H9 (cell line): ENCODE data around the gene MPPE1. TPM values are rescaled to one million over a fixed set of nuclear protein-coding genes. Genes with fewer than 3 reads are reported as not detected.

Experiments used
- DNase-seq: peaks from one replicate; pipeline ENCODE4 v3.0.0-alpha.2; 2017
- H2AFZ ChIP-seq: one replicate; pipeline ENCODE4 v1.6.1; 2013; ENCODE audit warnings: mild to moderate bottlenecking, low read length, control low read depth, moderate library complexity
- H2AK5ac ChIP-seq: 2 replicates; pipeline ENCODE4 v1.6.1; 2013; ENCODE audit warnings: low read length, control low read depth, mixed read lengths; ENCODE audit not compliant: insufficient read length
- H2BK120ac ChIP-seq: one replicate; pipeline ENCODE4 v1.6.1; 2013; ENCODE audit warnings: low read depth, mild to moderate bottlenecking, low read length, control low read depth, inconsistent platforms; ENCODE audit not compliant: poor library complexity, severe bottlenecking
- H2BK12ac ChIP-seq: 2 replicates; pipeline ENCODE4 v1.6.1; 2013; ENCODE audit warnings: low read length, control low read depth, mixed read lengths, low read depth; ENCODE audit not compliant: insufficient read length
- H2BK15ac ChIP-seq: 2 replicates; pipeline ENCODE4 v1.6.1; 2013; ENCODE audit warnings: low read depth, low read length, control low read depth
- H2BK20ac ChIP-seq: one replicate; pipeline ENCODE4 v1.6.1; 2013; ENCODE audit warnings: low read depth, mild to moderate bottlenecking, low read length, control low read depth, inconsistent platforms; ENCODE audit not compliant: poor library complexity, severe bottlenecking
- H2BK5ac ChIP-seq: 2 replicates; pipeline ENCODE4 v1.6.1; 2013; ENCODE audit warnings: low read length, control low read depth, mixed read lengths; ENCODE audit not compliant: insufficient read length
- H3K14ac ChIP-seq: 2 replicates; pipeline ENCODE4 v1.6.1; 2013; ENCODE audit warnings: low read length, control low read depth; ENCODE audit not compliant: insufficient read depth
- H3K18ac ChIP-seq: 2 replicates; pipeline ENCODE4 v1.6.1; 2013; ENCODE audit warnings: low read depth, mild to moderate bottlenecking, mixed read lengths, low read length, control low read depth; ENCODE audit not compliant: insufficient read length
- H3K23ac ChIP-seq: 2 replicates; pipeline ENCODE4 v1.6.1; 2013; ENCODE audit warnings: low read length, control low read depth, mixed read lengths, low read depth; ENCODE audit not compliant: insufficient read length
- H3K23me2 ChIP-seq: 2 replicates; pipeline ENCODE4 v1.6.1; 2013; ENCODE audit warnings: low read depth, mild to moderate bottlenecking, mixed read lengths, low read length, control low read depth; ENCODE audit not compliant: insufficient read length, poor library complexity, severe bottlenecking
- H3K27ac ChIP-seq: 2 replicates; pipeline ENCODE4 v1.5.1; 2013; ENCODE audit warnings: low read length, control low read depth, mixed read lengths, low read depth; ENCODE audit not compliant: insufficient read length
- H3K27me3 ChIP-seq: 2 replicates; pipeline ENCODE4 v1.6.1; 2013; ENCODE audit warnings: low read length, control low read depth, inconsistent platforms; ENCODE audit not compliant: insufficient read depth
- H3K4ac ChIP-seq: 2 replicates; pipeline ENCODE4 v1.6.1; 2013; ENCODE audit warnings: low read depth, mild to moderate bottlenecking, control low read depth, inconsistent platforms, low read length, moderate library complexity
- H3K4me1 ChIP-seq: 2 replicates; pipeline ENCODE4 v1.6.1; 2013; ENCODE audit warnings: low read length, control low read depth, inconsistent platforms; ENCODE audit not compliant: insufficient read depth
- H3K4me2 ChIP-seq: 2 replicates; pipeline ENCODE4 v1.6.1; 2013; ENCODE audit warnings: low read length, control low read depth, mixed read lengths; ENCODE audit not compliant: insufficient read length, insufficient read depth
- H3K56ac ChIP-seq: 2 replicates; pipeline ENCODE4 v1.6.1; 2013; ENCODE audit warnings: low read depth, mild to moderate bottlenecking, mixed read lengths, low read length, control low read depth; ENCODE audit not compliant: insufficient read length
- H3K79me1 ChIP-seq: 2 replicates; pipeline ENCODE4 v1.6.1; 2013; ENCODE audit warnings: low read depth, mild to moderate bottlenecking, moderate library complexity, low read length, control low read depth, inconsistent platforms; ENCODE audit not compliant: insufficient read depth, poor library complexity, severe bottlenecking
- H3K79me2 ChIP-seq: 2 replicates; pipeline ENCODE4 v1.6.1; 2013; ENCODE audit warnings: low read length, control low read depth, inconsistent platforms; ENCODE audit not compliant: insufficient read depth
- H3K9ac ChIP-seq: 2 replicates; pipeline ENCODE4 v1.6.1; 2013; ENCODE audit warnings: low read length, control low read depth, mixed read lengths; ENCODE audit not compliant: insufficient read length; ENCODE audit errors: extremely low read depth
- H3K9me3 ChIP-seq: one replicate; pipeline ENCODE4 v1.6.1; 2013; ENCODE audit warnings: low read depth, low read length, inconsistent platforms; ENCODE audit not compliant: control insufficient read depth
- H3T11ph ChIP-seq: one replicate; pipeline ENCODE4 v1.6.1; 2013; ENCODE audit warnings: mild to moderate bottlenecking, low read length, control low read depth, inconsistent platforms
- H4K20me1 ChIP-seq: one replicate; pipeline ENCODE4 v1.6.1; 2013; ENCODE audit not compliant: control insufficient read depth, insufficient read length, insufficient read depth
- H4K5ac ChIP-seq: 2 replicates; pipeline ENCODE4 v1.6.1; 2013; ENCODE audit warnings: low read depth, mild to moderate bottlenecking, mixed read lengths, low read length, control low read depth; ENCODE audit not compliant: insufficient read length
- H4K8ac ChIP-seq: replicated peaks from 2 replicates; pipeline ENCODE4 v1.6.1; 2013; ENCODE audit warnings: low read length, control low read depth, mixed read lengths, low read depth; ENCODE audit not compliant: insufficient read length
- H4K91ac ChIP-seq: 2 replicates; pipeline ENCODE4 v1.6.1; 2013; ENCODE audit warnings: low read depth, mild to moderate bottlenecking, moderate library complexity, mixed read lengths, low read length, control low read depth; ENCODE audit not compliant: insufficient read length
- H3K27ac Mint-ChIP-seq, 3 experiments: 2 replicates in 2 of 3; 3 replicates in 1 of 3; pipeline ENCODE4 v1.8.0; 2020 to 2021; ENCODE audit warnings: mixed read lengths in 3 of 3, mild to moderate bottlenecking in 1 of 3, moderate library complexity in 1 of 3
- H3K27me3 Mint-ChIP-seq: 2 replicates; pipeline ENCODE4 v1.8.0; 2021; ENCODE audit warnings: low read depth, mild to moderate bottlenecking, moderate library complexity, mixed read lengths
- H3K36me3 Mint-ChIP-seq, 3 experiments: 2 replicates in 2 of 3; 3 replicates in 1 of 3; pipeline ENCODE4 v1.8.0; 2020 to 2021; ENCODE audit warnings: low read depth in 3 of 3, mixed read lengths in 3 of 3; ENCODE audit not compliant: insufficient read depth in 1 of 3
- H3K4me1 Mint-ChIP-seq, 2 experiments: 2 replicates each; pipeline ENCODE4 v1.8.0; 2020; ENCODE audit warnings: mixed read lengths in 2 of 2
- H3K4me3 Mint-ChIP-seq, 2 experiments: 2 replicates in 1 of 2; 3 replicates in 1 of 2; pipeline ENCODE4 v1.8.0; 2020 to 2021; ENCODE audit warnings: mild to moderate bottlenecking in 2 of 2, mixed read lengths in 2 of 2, moderate library complexity in 1 of 2
- H3K9me3 Mint-ChIP-seq, 2 experiments: 2 replicates in 1 of 2; 3 replicates in 1 of 2; pipeline ENCODE4 v1.8.0; 2020; ENCODE audit warnings: mild to moderate bottlenecking in 2 of 2, mixed read lengths in 2 of 2, moderate library complexity in 1 of 2
- CTCF ChIP-seq: fragments of 200-600 bp; sonication (generic); conservative IDR thresholded peaks from 3 replicates; pipeline ENCODE4 v1.8.0; 2021; ENCODE audit warnings: antibody characterized with exemption, mild to moderate bottlenecking
- WGBS: extraction: QIAGEN DNeasy Blood & Tissue Kit; methylation state at CpG from one replicate; pipeline ENCODE4 v1.1.7; 2013; ENCODE audit warnings: missing lambda C conversion rate, low lambda C conversion rate, mixed read lengths; ENCODE audit not compliant: insufficient read length; ENCODE audit errors: extremely low coverage; 5-methylcytosine and 5-hydroxymethylcytosine counted together
- total RNA-seq: library from RNA; stranded (reverse); gene quantifications from 2 replicates; pipeline ENCODE4 v1.2.1, GENCODE V29; 2021

Gene MPPE1
- total RNA-seq, 1 experiment from 2014 or later: 13.2 TPM

GRCh38 chr18:11909061-11909455, 941 bp upstream of the MPPE1 start:
- peaks cover 24 to 29% of the 10 kb centered on the region in 2 experiments for H3K4me1 Mint-ChIP-seq
- no peak for TF ChIP-seq CTCF
- no peak overlapping the region for H3K9ac ChIP-seq

More at GRCh38 chr18:11909061-11909455, 941 bp upstream of the MPPE1 start:
- no peak overlapping the region for H2BK15ac ChIP-seq
- H3K56ac ChIP-seq: no peak overlapping the region
- no peak overlapping the region for H2BK12ac ChIP-seq
- H2BK20ac ChIP-seq: no peak overlapping the region
- H3K36me3 Mint-ChIP-seq: no peaks in the 10 kb centered on the region; a peak in 1 of 7 replicates
- H2BK5ac ChIP-seq: no peak overlapping the region
- H3K9me3 Mint-ChIP-seq: no peaks in the 10 kb centered on the region
- no peak overlapping the region for H3K27ac ChIP-seq
- peak overlapping the region; percentile 43 for H3K4me2 ChIP-seq
- H3K27me3 Mint-ChIP-seq: no peaks in the 10 kb centered on the region; the same call in 1 of the 2 replicates
- no peak overlapping the region for H3K4ac ChIP-seq
- H3K27ac Mint-ChIP-seq: no peak overlapping the region; a peak in 1 of 7 replicates
- no peaks in the 10 kb centered on the region for H3K9me3 ChIP-seq
- no peak overlapping the region for H3K18ac ChIP-seq
- H2AK5ac ChIP-seq: no peak overlapping the region
- H3T11ph ChIP-seq: no peak overlapping the region
- H3K14ac ChIP-seq: no peak overlapping the region
- no peak overlapping the region for H2AFZ ChIP-seq
- H2BK120ac ChIP-seq: no peak overlapping the region
- H3K27me3 ChIP-seq: no peaks in the 10 kb centered on the region
- H4K20me1 ChIP-seq: no peaks in the 10 kb centered on the region
- H4K5ac ChIP-seq: no peak overlapping the region
- H3K4me3 Mint-ChIP-seq: peak overlapping the region; percentile 71 to 80
- WGBS: no CpG with 5 or more reads among the region's 13 CpGs
- H4K91ac ChIP-seq: no peak overlapping the region
- H3K79me2 ChIP-seq: no peaks in the 10 kb centered on the region
- H4K8ac ChIP-seq: no peak overlapping the region
- no peak overlapping the region for H3K23ac ChIP-seq
- DNase-seq: no peak
- no peaks in the 10 kb centered on the region for H3K79me1 ChIP-seq
- peaks cover 4% of the 10 kb centered on the region for H3K4me1 ChIP-seq
- peaks cover 4% of the 10 kb centered on the region for H3K23me2 ChIP-seq
